T-helper 22 cell (primary cell): Measurements from ENCODE around the gene MIEN1.
"Not testable (repeated sequence)": the region's sequence is repeated elsewhere in the genome, so short reads cannot be mapped to it uniquely, and the experiment has no call there.

ENCODE experiments used
- DNase-seq: peaks from one replicate; pipeline ENCODE4 v3.0.0-alpha.2; 2020; ENCODE audit warnings: low read depth

The MIEN1 gene

GRCh38 chr17:39716073-39716818 lies 14.1 kb downstream of the MIEN1 start:
- no peak for DNase-seq

- DNase-seq = no peak
These were observed 14.8 kb downstream of the MIEN1 start for GRCh38 chr17:39715375-39716072.

GRCh38 chr17:39714234-39714633 lies 16.1 kb downstream of the MIEN1 start:
- DNase-seq = no peak

GRCh38 chr17:39711851-39712250 lies 18.5 kb downstream of the MIEN1 start:
- DNase-seq = no peak

- not testable (repeated sequence) for DNase-seq
These were observed 19.3 kb downstream of the MIEN1 start for GRCh38 chr17:39711071-39711470.

- DNase-seq = no peak
These were observed 20.1 kb downstream of the MIEN1 start for GRCh38 chr17:39709998-39710964.

- no peak for DNase-seq
These were observed 20.9 kb downstream of the MIEN1 start for GRCh38 chr17:39709319-39709997.

GRCh38 chr17:39706921-39707337 lies 23.4 kb downstream of the MIEN1 start:
- DNase-seq = no peak

GRCh38 chr17:39706383-39706782 lies 23.9 kb downstream of the MIEN1 start:
- DNase-seq = no peak

GRCh38 chr17:39705786-39706348 lies 24.5 kb downstream of the MIEN1 start:
- DNase-seq = no peak

- no peak for DNase-seq
These were observed 25.3 kb downstream of the MIEN1 start for GRCh38 chr17:39704821-39705551.

- DNase-seq = no peak
These were observed 26.4 kb downstream of the MIEN1 start for GRCh38 chr17:39703913-39704312.

- no peak for DNase-seq
These were observed 27.1 kb downstream of the MIEN1 start for GRCh38 chr17:39702901-39703893.

- DNase-seq = no peak
These were observed 28.4 kb downstream of the MIEN1 start for GRCh38 chr17:39701784-39702422.

- no peak for DNase-seq
These were observed 29.1 kb downstream of the MIEN1 start for GRCh38 chr17:39701012-39701783.

GRCh38 chr17:39700148-39700987 lies 30.0 kb downstream of the MIEN1 start:
- DNase-seq = no peak

GRCh38 chr17:39699818-39700147 lies 30.5 kb downstream of the MIEN1 start, which contains the start of gene ERBB2:
Gene ERBB2, plus strand, starts transcription at chr17:39700064. Its CDS starts 175 bp downstream, at chr17:39700239.
- DNase-seq = no peak
